HepG2 (cell line): ENCODE results near the gene HHIPL1. TPM values are rescaled to one million over a fixed set of nuclear protein-coding genes. Genes with fewer than 3 reads are reported as not detected.
A peak's percentile ranks its signal among the peaks of the same experiment; 100 is the strongest.

Experiments used
- ATAD3A ChIP-seq: sonication (generic); formaldehyde crosslinking; IDR thresholded peaks from 2 replicates; pipeline ENCODE4 v1.4.0; 2020; ENCODE audit warnings: missing genetic modification reagents
- CBFB ChIP-seq: sonication (generic); formaldehyde crosslinking; IDR thresholded peaks from 2 replicates; pipeline ENCODE4 v1.4.0; 2020; ENCODE audit warnings: missing genetic modification reagents
- GRHL1 ChIP-seq: sonication (generic); formaldehyde crosslinking; conservative IDR thresholded peaks from 2 replicates; pipeline ENCODE4 v1.8.0; 2022; ENCODE audit warnings: missing genetic modification reagents
- JDP2 ChIP-seq: sonication (generic); formaldehyde crosslinking; IDR thresholded peaks from 2 replicates; pipeline ENCODE4 v1.8.1; 2022; ENCODE audit warnings: missing genetic modification reagents, borderline replicate concordance
- MAZ ChIP-seq, 2 experiments: sonication (generic) in 1 of 2; formaldehyde crosslinking in 1 of 2; IDR thresholded peaks; 2 replicates each; pipeline versions ENCODE4 v1.5.0 to v1.6.1; 2012 to 2020; ENCODE audit warnings: low read depth in 2 of 2, mild to moderate bottlenecking in 2 of 2, borderline replicate concordance in 1 of 2, improper control_type of control experiment in 1 of 2, low read length in 1 of 2, missing genetic modification reagents in 1 of 2, moderate library complexity in 1 of 2
- NFE2L2 ChIP-seq: fragments of 150-350 bp; IDR thresholded peaks from 2 replicates; pipeline ENCODE4 v1.6.1; 2014; ENCODE audit warnings: low read length
- REXO4 ChIP-seq: sonication (generic); formaldehyde crosslinking; IDR thresholded peaks from 2 replicates; pipeline ENCODE4 v1.8.0; 2022; ENCODE audit warnings: missing genetic modification reagents, mild to moderate bottlenecking, borderline replicate concordance
- SMAD3 ChIP-seq: sonication (generic); formaldehyde crosslinking; IDR thresholded peaks from 2 replicates; pipeline ENCODE4 v1.4.0; 2020; ENCODE audit warnings: missing genetic modification reagents
- SUZ12 ChIP-seq: fragments of 150-350 bp; IDR thresholded peaks from 2 replicates; pipeline ENCODE4 v1.6.1; 2014; ENCODE audit warnings: low read depth, low read length
- TEAD3 ChIP-seq: optimal IDR thresholded peaks from 2 replicates; pipeline ENCODE3; 2016; ENCODE audit warnings: borderline replicate concordance
- TOE1 ChIP-seq: sonication (generic); formaldehyde crosslinking; IDR thresholded peaks from 2 replicates; pipeline ENCODE4 v1.4.0; 2020; ENCODE audit warnings: mild to moderate bottlenecking, missing genetic modification reagents
- ZNF235 ChIP-seq: sonication (generic); formaldehyde crosslinking; IDR thresholded peaks from 2 replicates; pipeline ENCODE4 v1.8.1; 2023; ENCODE audit warnings: mild to moderate bottlenecking, missing genetic modification reagents, borderline replicate concordance
- ZNF383 ChIP-seq: sonication (generic); formaldehyde crosslinking; IDR thresholded peaks from 2 replicates; pipeline ENCODE4 v1.4.0; 2020; ENCODE audit warnings: missing genetic modification reagents, mild to moderate bottlenecking, borderline replicate concordance
- ZNF629 ChIP-seq: sonication (generic); formaldehyde crosslinking; conservative IDR thresholded peaks from 2 replicates; pipeline ENCODE4 v1.5.0; 2020; ENCODE audit warnings: missing genetic modification reagents
- polyA plus RNA-seq, 8 experiments: library from polyadenylated mRNA; depleted of rRNA in 3 of 8; stranded (reverse) in 7 of 8; unstranded in 1 of 8; fragments of >200 nt; fragmentation: Illumina TruSeq in 4 of 8; extraction: Trizol in 4 of 8; gene quantifications; 2 replicates each; pipeline versions ENCODE4 v1.2.1 to v1.2.3, GENCODE V29; 2011 to 2016; ENCODE audit warnings: low read depth in 4 of 8, missing spikeins in 1 of 8, mixed read lengths in 1 of 8; ENCODE audit not compliant: insufficient read depth in 1 of 8
- total RNA-seq, 5 experiments: library from RNA; depleted of rRNA; stranded (reverse); fragments of >200 nt; fragmentation: Illumina TruSeq; extraction: Trizol; gene quantifications; 2 replicates each; pipeline ENCODE4 v1.2.3, GENCODE V29; 2016; ENCODE audit warnings: low read depth in 1 of 5
- TF ChIP-seq, protein P1 (sequence below): sonication (generic); formaldehyde crosslinking; IDR thresholded peaks from 2 replicates; pipeline ENCODE4 v1.5.1; 2020; ENCODE audit warnings: missing genetic modification reagents, mild to moderate bottlenecking, borderline replicate concordance
- TF ChIP-seq, protein P2 (sequence below): sonication (generic); formaldehyde crosslinking; IDR thresholded peaks from 2 replicates; pipeline ENCODE4 v1.4.0; 2020; ENCODE audit warnings: mild to moderate bottlenecking, missing genetic modification reagents
- TF ChIP-seq, protein P3 (sequence below): sonication (generic); formaldehyde crosslinking; IDR thresholded peaks from 2 replicates; pipeline ENCODE4 v1.4.0; 2020; ENCODE audit warnings: mild to moderate bottlenecking, missing genetic modification reagents
- TF ChIP-seq, protein P4 (sequence below): sonication (generic); formaldehyde crosslinking; IDR thresholded peaks from 2 replicates; pipeline ENCODE4 v1.9.0; 2022; ENCODE audit warnings: missing genetic modification reagents, mild to moderate bottlenecking, borderline replicate concordance

Gene HHIPL1
- total and polyA plus RNA-seq, 2 of the 13 experiments (the other 11 are each of a cell fraction or from before 2014, with no cell fraction given) = not detected

GRCh38 chr14:99603471-99604277, 41.3 kb upstream of the HHIPL1 start, which contains the start of gene CCDC85C (continued):
- peak; percentile 67; the same call in 1 of the 2 replicates for TF ChIP-seq GRHL1 (CRISPR knock-in tag)
- TF ChIP-seq, protein P1, sequence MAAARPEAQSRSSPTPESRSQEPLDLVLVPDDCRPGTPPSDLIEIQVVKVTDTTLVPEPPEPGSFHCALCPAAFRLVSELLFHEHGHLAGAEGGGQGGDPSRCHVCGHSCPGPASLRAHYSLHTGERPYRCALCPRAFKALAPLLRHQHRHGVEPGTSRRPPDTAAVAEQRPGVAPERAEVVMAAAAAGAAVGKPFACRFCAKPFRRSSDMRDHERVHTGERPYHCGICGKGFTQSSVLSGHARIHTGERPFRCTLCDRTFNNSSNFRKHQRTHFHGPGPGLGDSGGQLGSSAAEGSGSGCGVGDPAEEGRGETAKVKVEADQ = no peak
- TF ChIP-seq ZNF235 = no peak
- TF ChIP-seq TEAD3 (CRISPR knock-in tag) = peak; percentile 25
- TF ChIP-seq ATAD3A (CRISPR knock-in tag) = 0 out of 2 replicates have a peak, but pooled peaks have one; percentile 80
- TF ChIP-seq MAZ (IDR thresholded peaks at IDR 0.05; ENCODE audit: borderline replicate concordance, low read depth, low read length) = no peak
- TF ChIP-seq MAZ (CRISPR knock-in tag; IDR thresholded peaks at IDR 0.05; ENCODE audit: low read depth) = peak; percentile 84
- peak; percentile 71 for TF ChIP-seq CBFB
- no peak for TF ChIP-seq JDP2 (CRISPR knock-in tag)
- peak; percentile 98 for TF ChIP-seq REXO4 (CRISPR knock-in tag)
- no peak for TF ChIP-seq SMAD3 (CRISPR knock-in tag)
- TF ChIP-seq, protein P2, sequence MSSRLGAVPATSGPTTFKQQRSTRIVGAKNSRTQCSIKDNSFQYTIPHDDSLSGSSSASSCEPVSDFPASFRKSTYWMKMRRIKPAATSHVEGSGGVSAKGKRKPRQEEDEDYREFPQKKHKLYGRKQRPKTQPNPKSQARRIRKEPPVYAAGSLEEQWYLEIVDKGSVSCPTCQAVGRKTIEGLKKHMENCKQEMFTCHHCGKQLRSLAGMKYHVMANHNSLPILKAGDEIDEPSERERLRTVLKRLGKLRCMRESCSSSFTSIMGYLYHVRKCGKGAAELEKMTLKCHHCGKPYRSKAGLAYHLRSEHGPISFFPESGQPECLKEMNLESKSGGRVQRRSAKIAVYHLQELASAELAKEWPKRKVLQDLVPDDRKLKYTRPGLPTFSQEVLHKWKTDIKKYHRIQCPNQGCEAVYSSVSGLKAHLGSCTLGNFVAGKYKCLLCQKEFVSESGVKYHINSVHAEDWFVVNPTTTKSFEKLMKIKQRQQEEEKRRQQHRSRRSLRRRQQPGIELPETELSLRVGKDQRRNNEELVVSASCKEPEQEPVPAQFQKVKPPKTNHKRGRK (CRISPR knock-in tag) = no peak
- TF ChIP-seq NFE2L2 = no peak
- no peak for TF ChIP-seq SUZ12
- TF ChIP-seq ZNF383 (CRISPR knock-in tag) = no peak
- peak; percentile 63 for TF ChIP-seq ZNF629 (CRISPR knock-in tag)
- TF ChIP-seq, protein P3, sequence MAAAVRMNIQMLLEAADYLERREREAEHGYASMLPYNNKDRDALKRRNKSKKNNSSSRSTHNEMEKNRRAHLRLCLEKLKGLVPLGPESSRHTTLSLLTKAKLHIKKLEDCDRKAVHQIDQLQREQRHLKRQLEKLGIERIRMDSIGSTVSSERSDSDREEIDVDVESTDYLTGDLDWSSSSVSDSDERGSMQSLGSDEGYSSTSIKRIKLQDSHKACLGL (CRISPR knock-in tag) = peak; percentile 98
- peak; percentile 69; the same call in 1 of the 2 replicates for TF ChIP-seq TOE1 (CRISPR knock-in tag)
- TF ChIP-seq, protein P4, sequence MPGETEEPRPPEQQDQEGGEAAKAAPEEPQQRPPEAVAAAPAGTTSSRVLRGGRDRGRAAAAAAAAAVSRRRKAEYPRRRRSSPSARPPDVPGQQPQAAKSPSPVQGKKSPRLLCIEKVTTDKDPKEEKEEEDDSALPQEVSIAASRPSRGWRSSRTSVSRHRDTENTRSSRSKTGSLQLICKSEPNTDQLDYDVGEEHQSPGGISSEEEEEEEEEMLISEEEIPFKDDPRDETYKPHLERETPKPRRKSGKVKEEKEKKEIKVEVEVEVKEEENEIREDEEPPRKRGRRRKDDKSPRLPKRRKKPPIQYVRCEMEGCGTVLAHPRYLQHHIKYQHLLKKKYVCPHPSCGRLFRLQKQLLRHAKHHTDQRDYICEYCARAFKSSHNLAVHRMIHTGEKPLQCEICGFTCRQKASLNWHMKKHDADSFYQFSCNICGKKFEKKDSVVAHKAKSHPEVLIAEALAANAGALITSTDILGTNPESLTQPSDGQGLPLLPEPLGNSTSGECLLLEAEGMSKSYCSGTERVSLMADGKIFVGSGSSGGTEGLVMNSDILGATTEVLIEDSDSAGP (CRISPR knock-in tag) = peak; percentile 18; the same call in 1 of the 2 replicates
